ENCODE results near the gene PEX5L.
"Not testable (repeated sequence)": the region's sequence is repeated elsewhere in the genome, so short reads cannot be mapped to it uniquely, and the experiment has no call there.

Gene PEX5L

GRCh38 chr3:179796421-179796820 is 240.3 kb downstream of the PEX5L start:
- no peak overlapping the region for H3K4me3 ChIP-seq (ENCODE audit: low read depth, low read length)
- TF ChIP-seq MYC (IDR thresholded peaks at IDR 0.05; ENCODE audit: low read depth, low read length): no peak
- DNase-seq (ENCODE audit: low read depth): no peak

DNA sequence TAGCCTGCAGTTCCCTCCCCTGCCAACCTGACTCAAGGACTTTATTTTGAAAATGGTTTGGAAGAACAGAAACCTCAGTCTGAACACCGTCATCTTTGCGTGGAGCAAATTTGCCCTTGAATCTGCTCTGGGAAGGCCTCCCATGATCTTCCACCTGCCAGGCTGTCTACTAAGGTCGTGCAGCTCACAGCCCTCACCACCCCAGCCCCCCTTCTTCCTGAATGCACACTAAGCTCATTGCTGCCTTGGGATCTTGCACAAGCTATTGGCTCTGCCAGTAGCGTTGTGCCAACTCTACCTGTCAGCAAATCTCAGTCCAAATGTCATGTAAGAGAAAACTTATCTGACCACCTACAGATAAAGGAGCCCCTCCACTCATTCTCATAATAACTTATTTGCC is 242.4 kb downstream of the PEX5L start:
- TF ChIP-seq MYC (IDR thresholded peaks at IDR 0.05; ENCODE audit: low read depth, low read length) (no peak), POLR2A (IDR thresholded peaks at IDR 0.05; ENCODE audit: extremely low read depth, insufficient read length) (no peak)
- TF ChIP-seq, protein P1, sequence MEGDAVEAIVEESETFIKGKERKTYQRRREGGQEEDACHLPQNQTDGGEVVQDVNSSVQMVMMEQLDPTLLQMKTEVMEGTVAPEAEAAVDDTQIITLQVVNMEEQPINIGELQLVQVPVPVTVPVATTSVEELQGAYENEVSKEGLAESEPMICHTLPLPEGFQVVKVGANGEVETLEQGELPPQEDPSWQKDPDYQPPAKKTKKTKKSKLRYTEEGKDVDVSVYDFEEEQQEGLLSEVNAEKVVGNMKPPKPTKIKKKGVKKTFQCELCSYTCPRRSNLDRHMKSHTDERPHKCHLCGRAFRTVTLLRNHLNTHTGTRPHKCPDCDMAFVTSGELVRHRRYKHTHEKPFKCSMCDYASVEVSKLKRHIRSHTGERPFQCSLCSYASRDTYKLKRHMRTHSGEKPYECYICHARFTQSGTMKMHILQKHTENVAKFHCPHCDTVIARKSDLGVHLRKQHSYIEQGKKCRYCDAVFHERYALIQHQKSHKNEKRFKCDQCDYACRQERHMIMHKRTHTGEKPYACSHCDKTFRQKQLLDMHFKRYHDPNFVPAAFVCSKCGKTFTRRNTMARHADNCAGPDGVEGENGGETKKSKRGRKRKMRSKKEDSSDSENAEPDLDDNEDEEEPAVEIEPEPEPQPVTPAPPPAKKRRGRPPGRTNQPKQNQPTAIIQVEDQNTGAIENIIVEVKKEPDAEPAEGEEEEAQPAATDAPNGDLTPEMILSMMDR (IDR thresholded peaks at IDR 0.05; ENCODE audit: low read depth, low read length): no peak
- TF ChIP-seq, protein P2, sequence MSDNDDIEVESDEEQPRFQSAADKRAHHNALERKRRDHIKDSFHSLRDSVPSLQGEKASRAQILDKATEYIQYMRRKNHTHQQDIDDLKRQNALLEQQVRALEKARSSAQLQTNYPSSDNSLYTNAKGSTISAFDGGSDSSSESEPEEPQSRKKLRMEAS (IDR thresholded peaks at IDR 0.05; ENCODE audit: low read depth, low read length): no peak
- no peak overlapping the region for H3K4me3 ChIP-seq (ENCODE audit: low read depth, low read length)
- no peak for DNase-seq (ENCODE audit: low read depth)

DNA sequence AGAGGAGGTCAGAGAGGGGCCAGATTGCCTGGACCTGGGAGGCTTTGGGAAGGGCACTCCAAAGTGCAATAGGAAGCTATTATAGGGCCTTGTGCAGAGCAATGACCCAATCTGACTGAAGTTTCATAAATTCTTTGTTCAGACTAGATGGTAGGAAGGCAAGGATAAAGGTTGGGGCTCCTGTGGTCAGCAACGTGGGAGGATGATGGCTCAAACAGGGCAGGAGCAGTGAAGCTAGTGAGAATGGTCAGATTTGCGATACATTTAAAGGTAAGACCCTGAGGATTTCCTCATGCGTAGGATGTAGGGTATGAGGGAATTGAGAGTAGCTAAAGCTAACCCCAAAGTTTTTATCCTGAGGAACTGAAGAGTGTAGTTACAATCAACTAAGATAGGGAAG is 244.9 kb downstream of the PEX5L start:
- TF ChIP-seq POLR2A (IDR thresholded peaks at IDR 0.05; ENCODE audit: extremely low read depth, insufficient read length): no peak
- TF ChIP-seq, protein P1 (IDR thresholded peaks at IDR 0.05; ENCODE audit: low read depth, low read length): no peak
- TF ChIP-seq, protein P2 (IDR thresholded peaks at IDR 0.05; ENCODE audit: low read depth, low read length): no peak
- no peak for TF ChIP-seq MYC (IDR thresholded peaks at IDR 0.05; ENCODE audit: low read depth, low read length)
- no peak overlapping the region for H3K4me3 ChIP-seq (ENCODE audit: low read depth, low read length)
- no peak for DNase-seq (ENCODE audit: low read depth)

- TF ChIP-seq, protein P2 (IDR thresholded peaks at IDR 0.05; ENCODE audit: low read depth, low read length): no peak
- TF ChIP-seq, protein P1 (IDR thresholded peaks at IDR 0.05; ENCODE audit: low read depth, low read length): no peak
- TF ChIP-seq MYC (IDR thresholded peaks at IDR 0.05; ENCODE audit: low read depth, low read length) (no peak), POLR2A (IDR thresholded peaks at IDR 0.05; ENCODE audit: extremely low read depth, insufficient read length) (no peak)
Measured at GRCh38 chr3:179788996-179789395, 247.7 kb downstream of the PEX5L start.

GRCh38 chr3:179782841-179783240 is 253.9 kb downstream of the PEX5L start:
- H3K4me3 ChIP-seq (ENCODE audit: low read depth, low read length); DNase-seq (ENCODE audit: low read depth): not testable (repeated sequence)

More at GRCh38 chr3:179788996-179789395, 247.7 kb downstream of the PEX5L start:
- no peak for DNase-seq (ENCODE audit: low read depth)
- H3K4me3 ChIP-seq (ENCODE audit: low read depth, low read length): no peak overlapping the region

DNA sequence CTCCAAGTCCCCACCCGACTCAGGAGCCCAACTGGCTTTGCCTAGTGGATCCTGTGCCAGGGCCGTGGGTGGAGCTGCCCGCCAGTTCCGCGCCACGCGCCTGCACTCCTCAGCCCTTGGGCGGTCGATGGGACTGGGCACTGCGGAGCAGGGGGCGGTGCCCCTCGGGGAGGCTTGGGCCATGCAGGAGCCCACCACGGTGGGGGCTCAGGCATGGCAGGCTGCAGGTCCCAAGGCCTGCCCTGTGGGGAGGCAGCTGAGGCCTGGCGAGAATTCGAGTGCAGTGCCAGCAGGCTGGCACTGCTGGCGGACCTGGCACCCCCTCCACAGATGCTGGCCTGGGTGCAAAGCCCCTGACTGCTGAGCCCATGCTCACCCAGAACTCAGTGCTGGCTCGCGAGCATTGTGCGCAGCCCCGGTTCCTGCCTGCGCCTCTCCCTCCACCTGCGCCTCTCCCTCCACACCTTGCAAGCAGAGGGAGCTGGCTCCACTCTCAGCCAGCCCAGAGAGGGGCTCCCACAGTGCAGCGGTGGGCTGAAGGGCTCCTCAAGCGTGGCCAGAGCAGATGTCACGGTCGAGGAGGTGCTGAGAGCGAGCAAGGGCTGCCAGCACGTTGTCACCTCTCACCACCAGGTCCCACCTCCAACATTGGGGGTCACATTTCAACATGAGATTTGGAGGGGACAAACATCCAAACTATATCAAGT is 261.2 kb downstream of the PEX5L start:
- no peak overlapping the region for H3K4me3 ChIP-seq (ENCODE audit: low read depth, low read length)
- DNase-seq (ENCODE audit: low read depth): no peak
- TF ChIP-seq MYC (IDR thresholded peaks at IDR 0.05; ENCODE audit: low read depth, low read length) (no peak), POLR2A (IDR thresholded peaks at IDR 0.05; ENCODE audit: extremely low read depth, insufficient read length) (no peak)
- TF ChIP-seq, protein P2 (IDR thresholded peaks at IDR 0.05; ENCODE audit: low read depth, low read length): no peak
- TF ChIP-seq, protein P1 (IDR thresholded peaks at IDR 0.05; ENCODE audit: low read depth, low read length): no peak

GRCh38 chr3:179772297-179772696 is 264.4 kb downstream of the PEX5L start:
- no peak overlapping the region for H3K4me3 ChIP-seq (ENCODE audit: low read depth, low read length)
- DNase-seq (ENCODE audit: low read depth): no peak
- TF ChIP-seq POLR2A (IDR thresholded peaks at IDR 0.05; ENCODE audit: extremely low read depth, insufficient read length) (no peak), MYC (IDR thresholded peaks at IDR 0.05; ENCODE audit: low read depth, low read length) (no peak)
